ENCODE results near the gene SCAPER.
A peak's percentile ranks its signal among the peaks of the same experiment; 100 is the strongest.
"Not testable (repeated sequence)": the region's sequence is repeated elsewhere in the genome, so short reads cannot be mapped to it uniquely, and the experiment has no call there.

The SCAPER gene

GRCh38 chr15:76572983-76573314 is 332.2 kb downstream of the SCAPER start:
- DNase-seq (ENCODE audit: low spot score): no peak

DNA sequence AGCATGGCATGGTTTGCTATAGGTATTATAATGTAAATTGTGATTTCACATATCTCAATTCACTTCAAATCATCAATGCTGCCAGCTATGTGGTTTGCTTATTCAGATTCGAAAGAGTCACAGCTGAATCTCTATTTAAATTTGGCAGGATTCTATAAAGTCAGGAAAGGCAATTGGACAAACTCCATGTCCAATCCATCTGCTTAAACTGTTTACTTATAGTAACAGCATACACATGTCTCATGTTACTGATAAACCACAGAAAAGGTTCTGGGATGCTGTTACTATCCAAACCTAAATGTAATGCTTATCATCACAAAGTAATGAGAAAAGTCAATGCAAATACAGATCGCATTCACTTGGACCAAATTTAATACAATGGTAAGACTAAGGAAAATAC is 338.9 kb downstream of the SCAPER start:
- peak; percentile 3 for DNase-seq (ENCODE audit: low spot score)

GRCh38 chr15:76565366-76565765 is 339.8 kb downstream of the SCAPER start:
- no peak for DNase-seq (ENCODE audit: low spot score)

GRCh38 chr15:76555247-76555646 is 349.9 kb downstream of the SCAPER start:
- no peak for DNase-seq (ENCODE audit: low spot score)

DNA sequence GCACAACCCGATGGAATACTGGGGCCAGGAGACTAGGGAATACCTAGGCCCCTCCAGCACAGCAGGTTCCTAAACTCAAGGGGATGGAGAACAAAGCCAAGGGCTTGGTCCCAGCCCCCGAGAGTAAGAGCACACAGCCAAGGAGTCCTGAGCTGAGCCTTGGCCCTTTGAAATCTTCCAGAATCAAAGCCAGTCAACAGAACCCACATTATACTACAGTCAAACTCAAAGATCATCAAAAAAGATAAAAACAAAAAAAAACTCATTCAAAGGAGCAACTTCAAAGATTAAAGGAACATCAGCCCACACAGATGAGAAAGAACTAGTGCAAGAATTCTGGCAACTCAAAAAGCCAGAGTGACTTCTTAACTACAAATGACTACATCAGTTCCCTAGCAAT is 351.6 kb downstream of the SCAPER start:
- DNase-seq (ENCODE audit: low spot score): no peak

- DNase-seq (ENCODE audit: low spot score): no peak
These were observed 352.0 kb downstream of the SCAPER start for GRCh38 chr15:76553102-76553501.

DNA sequence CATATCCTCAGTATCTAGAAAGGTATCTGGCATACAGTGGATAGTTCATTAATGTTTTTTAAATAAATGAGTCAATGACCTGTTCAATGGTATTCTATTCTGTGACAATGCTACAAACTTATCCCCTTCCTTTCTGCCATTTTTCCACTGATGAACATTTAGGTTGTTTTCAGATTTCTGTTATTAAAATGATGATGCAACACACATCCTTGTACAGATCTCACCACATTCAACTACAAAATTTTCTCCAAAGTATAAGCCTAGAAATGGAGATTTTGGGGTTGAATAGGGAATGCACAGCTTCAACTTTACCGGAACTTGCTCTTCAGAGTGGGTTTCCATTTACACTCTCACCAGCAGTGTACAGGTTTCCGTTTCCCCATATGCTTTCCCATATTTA is 358.3 kb downstream of the SCAPER start:
- DNase-seq (ENCODE audit: low spot score): no peak

DNA sequence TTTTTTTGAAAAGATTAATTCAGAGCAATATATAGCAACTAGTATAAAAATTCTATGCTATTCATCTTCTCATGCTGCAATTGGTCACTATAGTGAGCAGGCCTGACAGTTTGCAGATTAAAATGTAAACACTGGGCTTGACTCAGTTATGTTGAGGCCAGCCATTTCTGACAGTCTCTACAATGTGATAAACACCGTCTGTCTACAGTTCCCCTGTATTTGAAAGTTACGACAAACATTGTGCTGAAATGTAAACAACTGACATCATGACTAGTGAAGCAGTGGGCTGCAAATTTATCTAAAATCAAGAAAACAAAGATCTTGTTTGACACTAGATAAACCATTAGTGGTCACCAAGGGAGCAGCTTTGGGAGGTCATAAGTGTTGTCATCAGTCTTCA is 371.1 kb downstream of the SCAPER start:
- no peak for DNase-seq (ENCODE audit: low spot score)

DNA sequence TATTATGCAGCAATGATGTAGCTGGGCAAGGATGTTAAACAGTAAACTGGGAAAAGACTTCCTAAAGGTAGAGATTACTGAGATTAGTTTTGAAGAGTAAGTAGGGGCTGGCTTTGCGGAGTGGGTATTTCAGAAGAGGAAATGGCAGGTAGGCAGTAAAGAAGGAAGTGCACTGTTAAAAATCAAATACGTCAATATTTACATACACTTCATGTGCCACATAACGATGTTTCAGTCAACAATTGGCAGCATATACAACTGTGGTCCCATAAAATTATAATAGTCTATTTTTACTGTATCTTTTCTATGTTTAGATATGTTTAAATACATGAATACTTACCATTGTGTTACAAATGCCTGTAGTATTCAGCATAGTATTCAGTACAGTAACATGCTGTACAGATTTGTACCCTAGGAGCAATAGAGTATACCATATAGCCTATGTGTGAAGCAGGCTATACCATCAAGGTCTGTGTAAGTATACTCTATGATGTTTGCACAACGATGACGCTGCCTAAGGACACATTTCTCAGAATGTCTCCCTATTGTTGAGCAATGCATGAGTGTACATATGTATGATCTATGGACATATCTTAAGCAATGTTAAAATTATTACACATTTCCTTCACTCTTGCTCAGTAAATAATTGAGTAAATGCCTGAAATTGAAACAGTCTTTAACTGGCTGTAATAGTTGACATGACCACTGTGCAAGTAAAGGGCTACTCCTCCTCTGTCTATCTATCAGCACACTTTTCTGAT is 371.9 kb downstream of the SCAPER start:
- no peak for DNase-seq (ENCODE audit: low spot score)

- no peak for DNase-seq (ENCODE audit: low spot score)
These were observed 375.2 kb downstream of the SCAPER start for GRCh38 chr15:76529911-76530310.

GRCh38 chr15:76526111-76526510 is 379.0 kb downstream of the SCAPER start:
- no peak for DNase-seq (ENCODE audit: low spot score)

GRCh38 chr15:76517910-76518309 is 387.2 kb downstream of the SCAPER start:
- DNase-seq (ENCODE audit: low spot score): no peak

GRCh38 chr15:76514282-76514681 is 390.9 kb downstream of the SCAPER start:
- DNase-seq (ENCODE audit: low spot score): no peak

- no peak for DNase-seq (ENCODE audit: low spot score)
These were observed 392.2 kb downstream of the SCAPER start for GRCh38 chr15:76512971-76513370.

DNA sequence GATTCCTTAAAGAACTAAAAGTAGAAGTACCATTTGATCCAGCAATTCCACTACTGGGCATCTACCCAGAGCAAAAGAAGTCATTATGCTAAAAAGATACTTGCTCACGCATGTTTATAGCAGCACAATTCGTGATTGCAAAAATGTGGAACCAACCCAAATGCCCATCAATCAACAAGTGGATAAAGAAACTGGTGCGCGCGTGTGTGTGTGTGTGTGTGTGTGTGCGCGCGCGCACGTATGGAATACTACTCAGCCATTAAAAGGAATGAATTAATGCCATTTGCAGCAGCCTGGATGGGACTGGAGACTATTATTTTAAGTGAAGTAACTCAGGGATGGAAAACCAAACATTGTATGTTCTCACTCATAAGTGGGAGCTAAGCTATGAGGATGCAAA is 394.5 kb downstream of the SCAPER start:
- DNase-seq (ENCODE audit: low spot score): not testable (repeated sequence)

- DNase-seq (ENCODE audit: low spot score): no peak
These were observed 401.3 kb downstream of the SCAPER start for GRCh38 chr15:76503804-76504203.

GRCh38 chr15:76503121-76503520 is 402.0 kb downstream of the SCAPER start:
- DNase-seq (ENCODE audit: low spot score): no peak

DNA sequence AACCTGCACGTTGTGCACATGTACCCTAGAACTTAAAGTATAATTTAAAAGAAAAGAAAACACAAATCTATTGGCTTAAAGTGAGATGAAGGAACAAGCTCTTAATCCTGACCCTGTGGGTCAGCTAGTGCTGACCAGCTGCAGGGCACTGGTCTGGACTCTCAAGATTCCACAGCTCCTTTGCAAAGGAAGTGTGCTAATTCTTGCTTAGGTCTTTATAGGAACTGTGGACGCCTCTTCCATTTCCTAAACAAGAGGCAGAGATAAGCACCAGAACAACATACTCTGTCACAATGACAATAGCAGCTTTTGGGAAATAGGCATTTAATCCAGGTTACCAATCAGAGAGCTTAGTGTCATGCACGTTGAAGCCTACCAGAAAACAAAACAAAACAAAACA is 402.5 kb downstream of the SCAPER start:
- DNase-seq (ENCODE audit: low spot score): no peak

GRCh38 chr15:76502185-76502584 is 403.0 kb downstream of the SCAPER start:
- not testable (repeated sequence) for DNase-seq (ENCODE audit: low spot score)

DNA sequence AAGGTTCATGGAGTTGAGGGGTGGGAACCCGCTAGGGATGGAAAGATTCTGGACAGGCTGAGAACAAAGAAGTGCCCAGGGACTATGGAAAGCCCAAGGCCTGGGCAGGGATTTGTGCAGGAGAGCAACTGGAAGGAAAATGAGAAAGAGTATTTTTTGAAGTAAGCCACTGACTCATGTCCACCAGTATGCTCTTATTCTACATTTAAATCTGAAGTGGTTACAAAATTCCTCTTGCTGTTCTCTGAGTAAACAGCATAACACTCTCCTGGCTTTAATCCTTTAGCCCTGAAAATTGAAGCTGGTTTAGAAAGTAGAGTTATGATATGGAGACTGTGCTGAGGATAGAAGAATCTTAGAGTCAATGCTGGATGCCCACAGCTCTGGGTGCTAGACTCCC is 403.4 kb downstream of the SCAPER start:
- DNase-seq (ENCODE audit: low spot score): no peak

- DNase-seq (ENCODE audit: low spot score): no peak
These were observed 404.1 kb downstream of the SCAPER start for GRCh38 chr15:76501011-76501410.

DNA sequence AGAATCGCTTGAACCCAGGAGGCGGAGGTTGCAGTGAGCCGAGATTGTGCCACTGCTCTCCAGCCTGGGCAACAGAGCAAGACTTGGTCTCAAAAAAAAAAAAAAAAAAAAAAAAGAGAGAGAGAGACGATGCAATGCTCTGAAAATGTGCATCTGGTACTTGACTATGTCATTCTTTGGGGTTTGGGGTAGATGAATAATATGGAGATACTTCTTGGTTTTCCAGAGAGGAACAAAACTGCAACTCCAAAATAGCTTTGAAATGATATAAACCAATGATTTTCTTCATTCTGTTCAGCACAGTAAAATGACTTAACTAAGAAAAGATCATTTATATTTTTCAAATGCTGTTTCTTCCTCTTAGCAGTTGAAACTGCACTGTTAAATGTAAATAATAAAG is 409.7 kb downstream of the SCAPER start:
- DNase-seq (ENCODE audit: low spot score): no peak

DNA sequence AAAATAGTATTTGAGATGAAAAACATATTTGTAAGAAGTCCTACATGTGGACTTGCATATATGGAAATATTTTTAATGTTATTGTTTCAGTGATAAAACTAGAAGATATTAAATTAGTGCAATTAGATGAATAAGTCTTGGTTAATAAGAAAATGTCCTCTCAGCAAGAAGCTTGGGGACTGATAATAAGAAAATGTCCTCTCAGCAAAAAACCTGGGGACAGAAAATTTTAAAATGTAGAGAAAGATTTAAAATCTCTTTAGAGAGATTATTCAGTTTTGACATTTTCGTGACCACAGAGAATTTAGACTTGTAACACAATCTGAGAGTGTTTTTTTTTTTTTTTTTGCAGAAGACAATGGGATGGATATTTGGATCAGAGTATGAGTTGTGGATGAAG is 412.6 kb downstream of the SCAPER start:
- no peak for DNase-seq (ENCODE audit: low spot score)

- DNase-seq (ENCODE audit: low spot score): no peak
These were observed 421.4 kb downstream of the SCAPER start for GRCh38 chr15:76483752-76484151.

DNA sequence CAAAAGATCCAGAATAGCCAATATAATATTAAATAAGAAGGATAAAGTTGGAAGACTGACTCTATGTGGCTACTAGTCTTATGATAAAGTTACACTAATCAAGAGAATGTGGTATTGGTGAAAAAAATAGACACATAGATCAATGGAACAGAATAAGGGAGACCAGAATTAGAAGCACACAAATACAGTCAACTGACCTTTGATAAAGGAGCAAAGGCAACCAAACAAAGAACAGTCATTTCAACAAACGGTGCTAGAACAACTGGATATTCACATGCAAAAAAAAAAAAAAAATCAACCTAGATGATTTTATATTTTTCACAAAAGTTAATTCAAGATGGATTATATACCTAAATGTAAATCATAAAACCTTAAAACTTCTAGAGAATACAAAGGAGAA is 422.1 kb downstream of the SCAPER start:
- no peak for DNase-seq (ENCODE audit: low spot score)

Data from Ammon's horn (tissue), 1 donor.